ENCODE results near the gene CRIP2.

GRCh38 chr14:105478398-105479251 is 4.0 kb downstream of the CRIP2 start:
- TF ChIP-seq CTCF (conservative IDR thresholded peaks at IDR 0.05 in 1 of 2, IDR thresholded peaks at IDR 0.05 in 1 of 2; ENCODE audit: extremely low read depth in 1 of 2, insufficient read depth in 1 of 2, low read depth in 1 of 2, low read length in 2 of 2) (no peak), EZH2 (IDR thresholded peaks at IDR 0.05; ENCODE audit: borderline replicate concordance, low read length) (no peak)

Measured in mammary epithelial cell (primary cell).